Activated CD8-positive, alpha-beta memory T cell treated with anti-CD3 and anti-CD28 coated beads, Interleukin-2, amount 50 U/mL, for 4 hours (primary cell): ENCODE data around the gene TAF12.
A peak's percentile ranks its signal among the peaks of the same experiment; 100 is the strongest.
"Not testable (repeated sequence)": the region's sequence is repeated elsewhere in the genome, so short reads cannot be mapped to it uniquely, and the experiment has no call there.

Source experiments
- DNase-seq: peaks from one replicate; pipeline ENCODE4 v3.0.0-alpha.2; 2020

The TAF12 gene, protein sequence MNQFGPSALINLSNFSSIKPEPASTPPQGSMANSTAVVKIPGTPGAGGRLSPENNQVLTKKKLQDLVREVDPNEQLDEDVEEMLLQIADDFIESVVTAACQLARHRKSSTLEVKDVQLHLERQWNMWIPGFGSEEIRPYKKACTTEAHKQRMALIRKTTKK

DNA sequence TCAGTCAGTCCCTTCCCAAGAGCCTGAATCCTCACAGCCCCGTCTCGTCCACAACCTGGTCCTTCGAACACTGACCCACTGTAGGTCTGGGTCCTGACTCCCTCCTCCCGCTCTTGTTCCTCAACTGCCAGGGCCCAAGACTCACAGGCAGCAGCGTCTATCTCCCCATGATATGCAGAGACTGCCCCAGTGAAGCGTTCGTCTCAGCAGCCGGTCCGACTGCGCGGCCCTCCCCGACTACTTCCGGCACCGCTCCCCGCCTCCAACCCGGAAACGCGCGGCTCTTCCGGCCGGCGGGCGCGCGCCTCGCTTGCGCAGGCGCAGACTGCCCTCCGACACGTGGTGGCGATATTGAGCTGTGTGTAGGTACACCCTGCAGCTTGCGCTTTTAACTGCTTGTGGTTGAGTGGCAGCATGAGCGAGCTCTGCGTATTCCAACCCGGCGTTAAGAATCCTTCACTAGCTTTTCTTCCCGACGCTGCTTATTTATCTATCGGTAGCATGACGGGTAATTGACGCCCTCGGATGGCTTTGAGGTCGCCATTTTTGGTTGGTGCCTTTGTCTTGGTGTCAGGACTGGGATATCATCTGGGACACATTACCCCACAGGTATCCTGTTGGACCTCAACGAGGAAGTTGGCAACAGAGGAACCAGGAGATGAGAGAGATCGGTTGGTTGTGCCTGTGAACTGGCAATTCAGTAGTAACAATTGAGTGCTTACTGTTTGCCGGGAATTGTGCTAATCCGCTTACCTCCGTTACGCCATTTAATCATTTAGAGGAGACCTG lies at the start of gene TAF12:
Gene TAF12 (minus strand): TSS at position 221 of the 789 bp plus-strand sequence. CDS start 20,986 bp downstream, outside the sequence.
- DNase-seq, result peak; percentile 91

DNA sequence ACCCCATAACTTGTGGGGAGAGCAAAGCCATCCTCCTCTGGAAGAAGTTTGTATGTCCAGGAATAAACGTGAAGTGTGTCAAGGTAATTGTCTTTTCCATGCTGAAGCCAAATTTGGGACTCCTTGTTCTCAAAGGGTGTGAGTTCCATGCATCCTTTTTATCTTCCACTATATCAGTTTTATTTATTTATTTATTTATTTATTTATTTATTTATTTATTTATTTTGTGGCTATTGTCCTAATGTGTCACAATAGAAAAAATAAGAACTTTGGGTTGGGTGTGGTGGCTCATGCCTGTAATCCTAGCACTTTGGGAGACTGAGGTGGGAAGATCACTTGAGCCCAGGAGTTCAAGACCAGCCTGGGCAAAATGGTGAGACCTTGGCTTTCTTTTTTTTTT lies 48.8 kb upstream of the TAF12 start:
- DNase-seq, result not testable (repeated sequence)

DNA sequence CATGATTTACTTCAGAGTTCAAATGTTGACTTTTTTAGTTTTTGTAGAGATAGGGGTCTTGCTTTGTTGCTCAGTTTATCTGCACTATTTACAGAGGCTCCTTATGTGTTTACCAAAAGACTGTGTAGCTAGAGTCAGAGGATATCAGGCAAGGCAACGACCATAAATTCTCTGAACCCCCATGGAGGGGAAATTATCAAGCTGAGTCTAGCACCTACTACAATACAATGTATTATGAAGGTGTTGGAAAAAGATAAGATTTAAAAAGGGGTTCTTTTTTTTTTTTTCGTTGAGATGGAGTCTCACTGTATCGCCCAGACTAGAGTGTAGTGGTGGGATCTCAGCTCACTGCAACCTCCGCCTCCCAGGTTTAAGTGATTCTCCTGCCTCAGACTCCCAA lies 42.1 kb upstream of the TAF12 start:
- no peak for DNase-seq

DNA sequence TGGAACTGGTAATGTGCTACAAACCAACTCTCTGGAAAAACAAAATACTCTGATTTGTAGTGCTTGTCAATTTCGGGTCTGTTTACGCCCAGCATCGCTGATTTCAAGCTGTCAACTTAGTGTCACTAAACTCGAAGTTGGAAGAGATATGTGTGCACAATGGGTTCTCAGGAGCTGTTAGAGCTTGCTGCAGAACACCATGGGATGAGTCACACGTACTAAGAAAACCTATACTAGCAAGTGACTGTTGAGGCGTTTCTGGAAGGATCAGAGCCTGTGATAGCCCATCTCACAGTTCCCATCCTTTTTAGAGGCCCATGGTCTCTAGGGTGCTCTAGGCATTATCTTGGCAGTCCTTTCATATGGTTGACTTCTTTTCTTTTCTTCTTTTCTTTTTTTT lies 40.0 kb upstream of the TAF12 start:
- DNase-seq, result no peak

DNA sequence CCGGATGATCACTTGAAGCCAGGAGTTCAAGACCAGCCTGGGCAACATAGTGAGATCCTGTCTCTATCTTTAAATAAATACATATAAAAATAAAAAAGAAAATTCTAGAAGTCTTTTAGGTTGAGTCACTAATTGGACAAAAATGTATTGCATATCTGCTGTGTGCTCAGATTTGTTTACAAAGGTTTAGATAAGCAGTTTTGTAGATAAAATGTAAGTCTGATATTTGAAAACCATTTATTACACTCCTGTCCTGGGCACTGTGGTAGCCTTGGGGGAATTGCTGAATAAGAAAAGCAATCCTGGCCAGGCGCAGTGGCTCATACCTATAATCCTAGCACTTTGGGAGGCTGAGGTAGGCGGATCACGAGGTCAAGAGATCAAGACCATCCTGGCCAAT lies 37.3 kb upstream of the TAF12 start:
- DNase-seq, result no peak

DNA sequence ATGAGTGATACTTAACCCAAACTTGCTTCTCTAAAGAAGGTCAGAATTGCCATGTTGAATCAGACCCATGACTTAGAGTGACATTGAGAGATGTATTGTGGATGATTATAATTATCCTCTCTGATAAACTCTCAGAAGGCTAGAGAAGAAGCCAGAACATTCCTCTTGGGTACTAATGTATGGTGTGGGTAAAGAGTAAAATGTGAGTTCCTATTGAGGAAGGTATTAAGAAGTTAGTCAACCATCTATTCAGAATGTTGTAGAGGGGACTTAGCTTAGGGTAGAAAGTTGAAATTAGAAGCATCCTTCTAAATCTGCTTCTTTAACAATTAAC lies 33.0 kb upstream of the TAF12 start:
- DNase-seq, result no peak

DNA sequence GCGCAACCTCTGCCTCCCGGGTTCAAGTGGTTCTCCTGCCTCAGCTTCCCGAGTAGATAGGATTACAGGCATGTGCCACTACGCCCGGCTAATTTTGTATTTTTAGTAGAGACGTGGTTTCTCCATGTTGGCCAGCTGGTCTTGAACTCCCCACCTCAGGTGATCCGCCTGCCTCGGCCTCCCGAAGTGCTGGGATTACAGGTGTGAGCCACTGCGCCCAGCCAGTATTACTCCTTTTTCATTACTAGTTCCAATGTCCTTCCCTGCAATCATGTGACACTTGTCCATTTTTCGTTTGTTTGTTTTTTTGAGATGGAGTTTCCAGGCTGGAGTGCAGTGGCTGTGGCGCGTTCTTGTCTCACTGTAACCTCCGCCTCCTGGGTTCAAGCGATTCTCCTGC lies 30.1 kb upstream of the TAF12 start:
- not testable (repeated sequence) for DNase-seq

DNA sequence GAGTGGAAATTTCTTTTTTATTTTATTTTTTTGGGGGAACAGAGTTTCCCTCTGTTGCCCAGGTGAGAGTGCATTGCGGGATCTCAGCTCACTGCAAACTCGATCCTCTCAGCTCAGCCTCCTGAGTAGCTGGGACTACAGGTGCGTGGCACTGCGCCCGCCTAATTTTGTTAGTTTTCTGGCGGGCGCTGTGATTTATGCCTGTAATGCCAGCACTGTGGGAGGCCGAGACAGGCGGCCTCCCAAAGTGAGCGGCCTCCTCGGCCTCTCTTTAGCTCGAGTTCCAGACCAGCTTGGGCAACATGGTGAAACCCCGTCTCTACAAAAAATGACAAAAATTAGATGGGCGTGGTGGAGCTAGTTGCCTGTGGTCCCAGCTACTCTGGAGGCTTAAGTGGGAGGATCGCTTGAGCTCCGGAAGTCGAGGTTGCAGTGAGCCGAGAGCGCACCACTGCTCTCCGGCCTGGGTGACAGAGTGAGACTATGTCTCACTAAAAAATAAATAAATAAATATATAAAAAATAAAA lies 28.4 kb upstream of the TAF12 start:
- no peak for DNase-seq

DNA sequence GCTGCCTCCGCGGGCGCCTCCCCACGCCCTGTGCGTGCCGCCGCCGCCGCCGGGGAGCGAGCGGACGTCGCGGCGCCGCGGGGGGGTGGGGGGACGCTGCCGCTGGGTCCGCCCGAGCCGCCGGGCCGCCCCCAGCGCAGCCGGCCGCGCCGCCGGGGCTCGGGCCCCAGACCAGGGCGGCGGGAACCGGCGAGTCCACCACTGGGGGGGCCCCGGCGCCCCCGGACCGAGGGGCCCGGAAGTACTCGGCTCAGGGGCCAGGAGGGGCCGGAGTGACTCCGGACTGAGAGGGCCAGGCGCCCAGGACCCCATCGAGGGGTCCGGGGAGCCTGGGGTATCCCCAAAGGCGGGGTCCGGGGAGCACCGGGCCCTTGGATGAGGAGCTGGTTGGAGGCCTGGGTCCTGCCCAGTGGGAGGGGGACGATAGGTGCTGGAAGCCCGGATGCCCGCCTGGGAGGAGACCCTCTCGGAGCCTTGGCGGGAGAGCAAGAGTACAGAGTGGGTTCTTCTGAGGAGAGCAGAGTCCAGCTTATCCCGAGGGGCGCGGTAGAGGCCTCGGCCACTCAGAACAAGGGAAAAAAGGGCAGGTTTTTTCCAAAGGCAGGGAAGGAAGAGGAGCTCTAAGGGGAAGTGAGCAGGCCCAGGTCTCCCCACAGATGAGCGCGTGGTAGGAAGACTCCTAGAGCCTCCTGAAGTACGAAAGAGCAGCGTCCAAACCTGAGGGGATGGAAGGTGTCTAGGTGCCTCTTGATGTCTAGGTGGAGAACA lies 26.3 kb upstream of the TAF12 start:
- DNase-seq, result peak; percentile 72

DNA sequence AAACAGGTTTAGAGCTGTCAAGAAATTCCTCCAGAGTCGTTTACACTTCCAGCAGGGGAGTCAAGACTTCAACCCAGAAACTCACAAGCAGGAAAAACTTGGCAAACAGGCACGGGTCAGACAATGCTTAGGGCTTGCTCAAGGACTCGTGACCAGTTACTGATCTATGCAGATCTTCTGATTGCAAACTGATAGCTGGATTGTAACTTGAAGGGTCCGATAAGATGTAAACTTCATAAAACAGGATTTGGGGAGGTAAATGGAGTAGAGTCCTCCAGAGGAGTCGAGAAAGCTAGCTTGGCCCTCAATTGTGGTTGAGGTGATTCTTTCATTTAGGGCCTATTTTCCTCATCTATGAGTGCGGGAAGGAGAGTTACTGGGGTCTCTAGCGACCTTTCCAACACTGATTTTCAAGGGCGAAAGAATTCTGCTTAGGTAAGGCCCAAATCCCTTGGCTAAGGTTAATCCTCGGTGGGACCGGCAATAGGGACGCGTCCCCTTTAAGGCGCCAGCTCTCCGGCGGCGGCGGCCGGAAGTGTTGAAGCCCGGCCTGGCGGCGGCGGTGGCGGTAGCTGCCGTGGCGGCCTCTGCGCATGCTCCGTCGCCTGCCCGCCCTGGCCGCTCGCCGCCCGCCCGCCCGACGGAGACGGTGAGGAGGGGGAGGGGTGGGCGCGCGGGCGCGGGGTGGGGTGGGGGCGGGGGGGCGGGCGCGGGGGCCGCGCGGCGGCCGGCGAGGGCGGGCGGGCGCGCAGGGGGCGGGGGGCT lies 25.5 kb upstream of the TAF12 start, which contains the start of gene GMEB1:
Gene GMEB1 (plus strand): TSS at position 594 of the 765 bp plus-strand sequence. CDS start 14,829 bp downstream, outside the sequence.
- peak; percentile 83 for DNase-seq

DNA sequence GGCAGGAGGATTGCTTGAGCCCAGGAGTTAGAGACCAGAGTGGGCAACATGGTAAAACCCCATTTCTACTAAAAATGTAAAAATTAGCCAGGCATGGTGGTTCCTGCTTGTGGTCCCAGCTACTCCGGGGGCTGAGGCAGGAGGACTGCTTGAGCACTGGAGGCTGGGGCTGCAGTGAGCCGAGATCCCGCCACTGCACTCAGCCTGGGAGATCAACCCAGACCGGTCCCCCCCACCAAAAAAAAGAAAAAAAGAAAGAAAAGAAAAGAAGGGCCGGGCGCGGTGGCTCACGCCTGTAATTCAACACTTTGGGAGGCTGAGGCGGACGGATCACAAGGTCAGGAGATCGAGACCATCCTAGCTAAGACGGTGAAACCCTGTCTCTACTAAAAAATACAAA lies 23.9 kb upstream of the TAF12 start:
- no peak for DNase-seq

DNA sequence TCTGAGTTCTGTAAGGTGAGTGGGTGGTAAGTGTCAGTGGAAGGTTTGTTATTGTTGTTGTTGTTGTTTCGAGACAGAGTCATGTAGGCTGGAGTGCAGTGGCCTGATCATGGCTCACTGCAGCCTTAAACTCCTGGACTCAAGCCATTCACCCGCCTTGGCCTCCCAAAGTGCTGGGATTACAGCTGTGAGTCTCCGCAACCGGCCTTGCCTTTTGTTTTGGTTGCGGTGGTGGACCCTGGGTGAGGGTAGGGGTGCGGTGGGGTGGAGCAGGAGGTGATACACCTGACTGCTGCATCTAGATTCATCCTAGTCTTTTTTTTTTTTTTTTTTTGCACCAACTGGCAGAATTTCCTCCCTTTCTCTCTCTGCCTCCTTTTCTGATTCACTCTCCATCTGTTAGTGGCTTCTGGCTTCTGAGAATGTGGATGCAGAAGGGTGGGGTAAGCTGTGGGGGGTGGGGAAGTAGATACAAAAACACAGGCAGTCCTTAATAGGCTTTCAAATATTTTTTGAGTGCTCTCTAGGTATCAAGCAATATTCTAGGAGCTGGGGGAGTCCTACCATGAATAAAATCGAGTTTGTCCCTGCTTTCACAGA lies 21.1 kb upstream of the TAF12 start:
- no peak for DNase-seq

DNA sequence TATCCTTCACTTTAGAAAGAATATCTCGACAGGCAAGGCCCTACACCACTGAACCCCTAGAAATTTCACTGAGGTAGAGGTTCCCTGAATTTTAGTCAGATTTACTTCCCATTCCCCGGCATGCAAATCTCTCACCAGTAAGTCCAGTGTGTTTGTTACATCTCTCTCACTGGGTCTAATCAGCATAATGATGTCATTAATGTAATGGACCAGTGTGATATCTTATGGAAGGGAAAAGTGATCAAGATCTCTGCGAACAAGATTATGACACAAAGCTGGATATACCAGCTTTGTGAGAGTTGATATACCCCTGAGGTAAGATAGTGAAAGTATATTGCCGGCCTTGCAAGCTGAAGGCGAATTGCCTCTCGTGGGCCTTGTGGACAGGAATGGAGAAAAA lies 13.5 kb upstream of the TAF12 start:
- DNase-seq, result no peak

DNA sequence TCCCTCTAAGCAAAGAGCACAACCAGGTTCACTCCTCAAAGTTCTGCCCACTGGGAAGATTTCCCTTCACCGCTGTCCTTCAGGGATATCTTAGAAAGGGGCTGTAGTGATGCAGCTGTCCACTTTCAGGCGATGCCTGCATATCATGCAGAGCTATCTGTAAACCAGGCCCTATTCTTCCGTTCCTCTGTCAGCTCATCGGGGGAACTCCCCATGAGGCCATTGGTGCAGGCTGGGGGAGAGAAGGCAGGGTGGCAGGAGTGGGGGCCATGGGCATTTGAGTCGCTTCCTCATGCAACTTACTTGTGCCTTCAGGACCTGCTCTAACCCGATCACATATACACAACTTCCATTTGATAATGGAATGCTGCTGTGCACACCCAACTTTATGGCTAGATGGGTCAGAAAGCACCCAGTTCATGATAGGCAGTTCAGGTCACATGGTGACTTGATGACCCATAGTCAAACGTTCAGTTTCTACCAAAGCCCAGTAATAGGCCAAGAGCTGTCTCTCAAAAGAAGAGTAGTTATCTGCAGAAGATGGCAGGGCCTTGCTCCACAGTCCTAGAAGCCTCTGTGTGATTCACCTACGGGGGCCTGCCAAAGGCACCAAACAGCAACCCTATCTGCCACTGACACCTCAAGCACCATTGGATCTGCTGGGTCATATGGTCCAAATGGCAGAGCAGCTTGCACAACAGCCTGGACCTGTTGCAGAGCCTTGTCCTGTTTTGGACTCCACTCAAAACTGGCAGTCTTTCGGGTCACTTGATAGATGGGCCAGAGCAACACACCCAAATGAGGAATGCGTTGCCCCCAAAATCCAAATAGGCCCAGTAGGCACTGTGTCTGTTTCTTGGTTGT lies 12.8 kb upstream of the TAF12 start:
- DNase-seq, result not testable (repeated sequence)

DNA sequence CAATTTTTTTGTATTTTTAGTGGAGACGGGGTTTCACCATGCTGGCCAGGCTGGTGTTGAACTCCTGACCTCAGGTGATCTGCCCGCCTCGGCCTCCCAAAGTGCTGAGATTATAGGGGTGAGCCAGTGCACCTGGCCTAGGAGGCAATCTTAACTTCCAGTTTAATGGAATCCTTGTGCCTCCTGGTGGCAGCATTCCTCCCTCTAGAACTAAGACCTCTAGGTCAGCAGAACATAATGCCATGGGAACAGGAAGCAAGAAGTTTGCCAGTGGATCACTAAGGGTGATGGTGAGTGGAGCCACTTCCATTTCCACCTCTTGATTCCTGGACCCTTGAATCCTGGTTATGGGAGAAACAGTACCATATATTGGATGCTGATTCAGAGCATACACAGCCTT lies 11.0 kb upstream of the TAF12 start:
- DNase-seq, result not testable (repeated sequence)

DNA sequence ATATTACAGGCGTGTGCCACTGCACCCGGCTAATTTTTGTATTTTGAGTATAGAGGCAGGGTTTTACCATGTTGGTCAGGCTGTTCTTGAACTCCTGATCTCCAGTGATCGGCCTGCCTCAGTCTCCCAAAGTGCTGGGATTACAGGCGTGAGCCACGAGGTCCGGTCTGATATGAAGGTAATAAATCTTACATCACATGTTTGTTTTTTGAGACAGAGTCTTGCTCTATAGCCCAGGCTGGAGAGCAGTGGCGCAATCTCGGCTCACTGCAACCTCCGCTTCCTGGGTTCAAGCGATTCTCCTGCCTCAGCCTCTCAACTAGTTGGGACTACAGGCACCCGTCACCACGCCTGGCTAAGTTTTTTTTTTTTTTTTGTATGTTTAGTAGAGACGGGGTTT lies 10.2 kb upstream of the TAF12 start:
- not testable (repeated sequence) for DNase-seq

DNA sequence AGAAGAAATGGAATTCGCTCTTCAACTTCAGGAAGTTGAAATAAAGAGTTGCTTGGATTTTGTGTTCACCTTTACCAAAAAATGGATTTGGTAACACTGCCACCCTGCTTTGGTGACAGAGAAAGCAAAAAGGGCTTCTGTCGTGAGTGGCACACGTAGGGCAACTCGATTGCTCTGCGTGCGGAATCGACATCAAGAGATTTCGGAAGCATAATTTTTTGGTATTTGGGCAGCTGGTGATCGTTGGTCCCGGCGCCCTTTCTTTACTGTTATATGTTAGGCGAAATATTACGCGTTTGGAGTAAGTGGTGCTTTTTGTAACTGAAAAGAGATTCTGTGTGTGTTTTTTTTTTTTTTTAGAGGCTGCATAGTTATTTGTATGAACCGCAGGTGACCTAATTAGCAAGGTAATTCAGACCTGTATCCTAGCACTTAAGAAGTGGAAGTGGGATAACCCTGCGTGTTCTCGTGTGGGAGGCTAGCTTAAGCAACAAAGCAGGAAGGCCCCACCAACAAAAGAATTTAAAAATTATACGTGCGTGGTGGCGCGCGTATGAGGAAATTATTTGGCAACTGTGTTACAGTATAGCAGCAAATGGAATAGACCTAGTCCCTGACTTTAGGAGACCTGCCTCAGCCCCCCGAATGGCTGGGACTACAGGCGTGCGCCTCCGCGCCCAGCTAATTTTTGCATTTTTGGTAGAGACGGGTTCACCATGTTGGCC lies 5.8 kb upstream of the TAF12 start, which contains the start of gene RNU11:
Gene RNU11 (plus strand): TSS at position 127 of the 725 bp plus-strand sequence.
- DNase-seq, result peak; percentile 83

DNA sequence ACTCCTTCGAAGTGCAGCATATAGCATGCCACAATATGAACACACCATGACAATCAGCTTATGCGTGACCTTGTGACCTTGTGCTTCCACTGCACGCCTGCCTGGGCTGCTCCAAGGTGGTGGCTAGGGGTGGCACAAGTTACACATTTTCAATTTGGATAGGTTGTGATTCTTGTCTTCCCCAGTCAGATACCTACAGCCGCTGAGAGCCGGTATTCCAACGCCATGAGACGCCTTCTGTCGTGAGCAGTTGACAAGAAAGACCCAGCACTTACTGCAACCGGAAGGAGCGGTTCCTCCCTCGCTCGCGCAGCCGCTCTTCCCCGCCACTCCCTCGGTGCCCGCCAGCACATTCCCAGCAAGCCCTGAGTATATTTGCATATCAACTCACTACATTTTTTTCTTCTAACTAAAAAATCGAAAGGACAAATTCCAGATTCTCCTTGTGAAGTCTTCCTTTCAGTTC lies 5.2 kb upstream of the TAF12 start:
- peak; percentile 83 for DNase-seq

DNA sequence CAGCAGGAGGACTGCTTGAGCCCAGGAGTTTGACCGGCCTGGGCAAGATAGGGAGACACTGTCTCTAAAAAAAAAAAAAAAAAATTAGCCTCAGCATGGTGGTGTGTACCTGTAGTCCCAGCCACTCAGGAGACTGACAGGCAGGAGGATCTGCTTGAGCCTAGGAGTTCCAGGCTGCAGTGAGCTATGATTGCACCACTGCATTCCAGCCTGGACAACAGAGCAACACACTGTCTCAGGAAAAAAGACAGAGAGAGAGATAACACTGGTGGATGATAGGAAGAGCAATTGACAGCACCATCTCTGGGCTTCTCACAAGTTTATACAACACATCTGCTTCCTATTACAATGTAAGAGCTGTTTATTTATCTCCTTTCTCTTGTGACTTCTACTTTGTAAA lies 3.2 kb upstream of the TAF12 start:
- DNase-seq, result no peak

DNA sequence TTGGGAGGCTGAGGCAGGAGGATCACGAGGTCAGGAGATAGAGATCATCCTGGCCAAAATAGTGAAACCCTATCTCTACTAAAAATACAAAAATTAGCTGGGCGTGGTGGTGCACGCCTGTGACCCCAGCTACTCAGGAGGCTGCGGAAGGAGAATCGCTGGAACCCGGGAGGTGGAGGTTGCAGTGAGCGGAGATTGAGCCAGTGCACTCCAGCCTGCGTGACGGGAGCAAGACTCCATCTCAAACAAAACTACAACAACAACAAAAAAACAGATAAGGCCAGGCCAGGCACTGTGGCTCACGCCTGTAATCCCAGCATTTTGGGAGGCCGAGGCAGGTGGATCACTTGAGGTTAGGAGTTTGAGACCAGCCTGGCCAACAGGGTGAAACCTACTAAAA lies 2.5 kb upstream of the TAF12 start:
- not testable (repeated sequence) for DNase-seq
